ENCODE results near the gene ICAM5. TPM values are rescaled to one million over a fixed set of nuclear protein-coding genes. Genes with fewer than 3 reads are reported as not detected.

Gene ICAM5
- total and polyA plus RNA-seq, 9 of the 15 experiments (the other 6 are each of a cell fraction or from before 2014, with no cell fraction given), result 0.10 to 114 (median 13.7) TPM

- H3K79me2 ChIP-seq (ENCODE audit: control insufficient read depth, insufficient read depth, low read length), result peaks cover 15% of the 10 kb centered on the region
- no peaks in the 10 kb centered on the region; the same call in 1 of the 2 replicates for H4K20me1 ChIP-seq (replicated peaks; ENCODE audit: control insufficient read depth, insufficient read depth, low read length)
- no peaks in the 10 kb centered on the region for H3K9me1 ChIP-seq (ENCODE audit: control insufficient read depth, insufficient read depth, low read length)
- H3K4me2 ChIP-seq (ENCODE audit: insufficient read depth, low read length), result no peak overlapping the region
- peaks cover 60% of the 10 kb centered on the region for H3K36me3 ChIP-seq (ENCODE audit: control insufficient read depth, insufficient read depth, low read length)
- BruUV-seq (replicated peaks), result no TSS peak
- H3K4me3 ChIP-seq, result no peak overlapping the region
- no peak overlapping the region for H2AFZ ChIP-seq (ENCODE audit: low read depth, low read length)
- no peak for DNase-seq (ENCODE audit: extremely low read depth in 1 of 4, low spot score in 3 of 4)
- peak overlapping the region; percentile 15; the same call in 1 of the 3 replicates for H3K27ac ChIP-seq (ENCODE audit: extremely low read depth, low read depth, low read length)
- TF ChIP-seq POLR2G (IDR thresholded peaks at IDR 0.05; ENCODE audit: low read depth, low read length), result peak; percentile 60
- peak; percentile 68 for TF ChIP-seq RBFOX2 (IDR thresholded peaks at IDR 0.05; ENCODE audit: low read depth, low read length)
- no peak for TF ChIP-seq ELF2 (CRISPR knock-in tag; IDR thresholded peaks at IDR 0.05)
- TF ChIP-seq RBM22 (IDR thresholded peaks at IDR 0.05; ENCODE audit: low read depth, low read length, poor library complexity, severe bottlenecking), result peak; percentile 66
- in situ Hi-C loops (cut with MboI) (no loop called here), intact Hi-C loops (cut with micrococcal nuclease) (loop anchor here (2.0 kb wide), 1 partner anchor 131 kb away; no protein-coding TSS in a partner anchor)
- no peaks in the 10 kb centered on the region for H3K9me3 ChIP-seq (replicated peaks; ENCODE audit: control insufficient read depth, insufficient read depth, low read depth, low read length)
- no peaks in the 10 kb centered on the region for H3K27me3 ChIP-seq (ENCODE audit: control insufficient read depth in 2 of 2, insufficient read depth in 2 of 2, low read length in 2 of 2)
- ATAC-seq, result no peak
- ChIA-PET POLR2A (interaction anchor here (0.7 to 3.4 kb wide), 9 partner anchors 12 to 136 kb away, joined by 3 to 23 read pairs (median 5); partner anchors contain the start of genes DNMT1, ICAM1 and RAVER1), CTCF (ENCODE audit: low intra/inter-chr PET ratio) (interaction anchor here (5.5 kb wide), 1 partner anchor 132 kb away, joined by 72 read pairs; no protein-coding TSS in a partner anchor)
- no peak for FAIRE-seq
- 0 out of 4 replicates have a peak overlapping the region, but pooled peaks of 1 of the 2 experiments have one; percentile 23 for H3K9ac ChIP-seq (ENCODE audit: insufficient read depth in 1 of 2, low read depth in 2 of 2, low read length in 2 of 2)
- peaks cover 5 to 42% of the 10 kb centered on the region in 2 experiments; a peak in 3 of 5 replicates for H3K4me1 ChIP-seq (replicated peaks in 1 of 2; ENCODE audit: control insufficient read depth in 2 of 2, insufficient read depth in 2 of 2, low read length in 2 of 2)
- WGBS (ENCODE audit: insufficient coverage, low coverage, missing lambda C conversion rate), result 93% methylated on average over 18 of the region's 18 CpGs
Observed at GRCh38 chr19:10258080-10258710, 31.6 kb upstream of the ICAM5 start.

All from K562 (cell line).